ENCODE results near the gene CXCL6.

Gene CXCL6

DNA sequence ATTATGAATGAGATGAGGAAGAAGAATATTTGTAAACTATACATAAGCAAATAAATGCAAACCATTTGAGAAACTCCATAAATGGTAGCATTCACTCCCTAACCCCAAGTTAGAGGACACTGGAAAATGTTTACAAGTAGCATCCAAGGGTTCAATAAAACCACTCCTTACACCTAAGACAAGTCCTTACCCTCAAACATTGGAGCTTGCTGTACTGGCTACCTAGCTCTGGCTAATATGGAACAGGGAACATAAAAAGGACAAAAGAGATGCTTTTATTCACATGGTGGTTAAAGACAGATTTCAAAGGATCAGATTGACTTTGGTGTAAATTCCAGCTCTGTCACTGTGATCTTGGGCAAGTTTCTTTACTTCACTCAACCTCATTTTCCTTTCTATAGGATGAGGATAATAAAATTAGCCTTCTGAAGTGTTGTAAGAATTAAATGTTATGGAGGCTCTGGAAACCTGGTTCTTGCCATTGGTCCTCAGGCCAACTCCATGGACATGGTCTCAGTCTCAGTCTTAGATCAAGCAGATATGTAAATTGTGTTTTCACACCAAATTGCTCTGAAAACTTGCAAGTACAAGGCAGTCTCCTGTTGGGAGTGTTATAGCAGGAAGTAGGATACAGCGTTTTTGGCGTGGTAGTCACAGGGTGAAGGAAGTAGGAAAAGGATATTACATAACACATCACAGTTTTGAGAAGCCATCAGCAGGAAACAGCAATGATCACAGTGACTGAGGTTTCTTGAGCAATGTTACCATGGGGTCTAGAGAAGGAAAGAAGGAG lies 36.0 kb downstream of the CXCL6 start:
- Mint-ChIP-seq H3K4me1 (no peaks in the 10 kb centered on the region), H3K27ac (ENCODE audit: low read depth) (no peak overlapping the region), H3K9me3 (peaks cover 14% of the 10 kb centered on the region), H3K36me3 (ENCODE audit: insufficient read depth) (no peaks in the 10 kb centered on the region), H3K4me3 (no peak overlapping the region), H3K27me3 (peaks cover 9% of the 10 kb centered on the region)
- DNase-seq (ENCODE audit: low spot score in 2 of 2): no peak
- ATAC-seq (replicated peaks; ENCODE audit: extremely low read depth, poor library complexity, severe bottlenecking): no peak

DNA sequence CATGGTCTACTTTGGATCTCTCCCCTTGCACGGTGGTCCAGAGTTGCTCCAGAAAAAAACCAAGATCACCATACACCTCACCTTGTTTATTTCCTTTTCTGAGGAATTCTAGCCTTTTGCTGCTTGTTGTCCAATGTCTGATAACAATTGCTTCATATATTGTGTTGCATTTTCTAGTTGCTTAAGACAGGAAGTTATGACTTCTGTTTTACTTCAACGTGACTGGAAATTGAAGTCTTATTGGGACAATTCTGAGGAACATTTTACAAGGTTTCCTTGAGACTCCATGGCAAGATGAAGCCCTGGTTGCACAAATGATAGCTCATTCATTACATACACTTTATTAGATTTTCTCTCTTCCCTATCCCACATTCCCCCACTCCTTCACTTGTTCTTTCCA lies 37.9 kb downstream of the CXCL6 start:
- H3K9me3 Mint-ChIP-seq: peaks cover 14% of the 10 kb centered on the region
- no peaks in the 10 kb centered on the region for H3K27me3 Mint-ChIP-seq
- H3K4me1 Mint-ChIP-seq: no peaks in the 10 kb centered on the region
- no peak overlapping the region for H3K27ac Mint-ChIP-seq (ENCODE audit: low read depth)
- ATAC-seq (replicated peaks; ENCODE audit: extremely low read depth, poor library complexity, severe bottlenecking): no peak
- no peaks in the 10 kb centered on the region for H3K36me3 Mint-ChIP-seq (ENCODE audit: insufficient read depth)
- no peak for DNase-seq (ENCODE audit: low spot score in 2 of 2)
- H3K4me3 Mint-ChIP-seq: no peak overlapping the region

DNA sequence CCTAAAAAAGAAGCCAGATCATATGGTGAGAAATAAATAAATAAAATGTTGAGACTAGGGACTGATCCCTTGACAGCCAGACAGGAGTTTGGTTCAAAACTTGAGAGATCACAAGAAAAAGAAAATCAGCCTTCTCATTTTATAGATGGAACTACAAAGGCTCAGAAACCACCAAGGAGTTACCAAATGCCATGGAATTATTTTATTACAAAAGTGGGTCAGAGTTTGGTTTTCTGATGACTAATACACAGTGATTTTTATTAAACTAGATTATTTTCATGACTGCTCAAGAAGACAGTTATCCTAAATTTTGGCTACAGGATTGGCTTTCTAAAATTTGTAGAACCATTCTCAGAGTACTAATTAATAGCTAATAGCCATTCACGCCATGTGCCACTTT lies 38.9 kb downstream of the CXCL6 start:
- ATAC-seq (replicated peaks; ENCODE audit: extremely low read depth, poor library complexity, severe bottlenecking): no peak
- peaks cover 18% of the 10 kb centered on the region for H3K9me3 Mint-ChIP-seq
- no peaks in the 10 kb centered on the region for H3K27me3 Mint-ChIP-seq
- no peaks in the 10 kb centered on the region for H3K36me3 Mint-ChIP-seq (ENCODE audit: insufficient read depth)
- no peak overlapping the region for H3K27ac Mint-ChIP-seq (ENCODE audit: low read depth)
- H3K4me1 Mint-ChIP-seq: no peaks in the 10 kb centered on the region
- DNase-seq (ENCODE audit: low spot score in 2 of 2): no peak
- no peak overlapping the region for H3K4me3 Mint-ChIP-seq

DNA sequence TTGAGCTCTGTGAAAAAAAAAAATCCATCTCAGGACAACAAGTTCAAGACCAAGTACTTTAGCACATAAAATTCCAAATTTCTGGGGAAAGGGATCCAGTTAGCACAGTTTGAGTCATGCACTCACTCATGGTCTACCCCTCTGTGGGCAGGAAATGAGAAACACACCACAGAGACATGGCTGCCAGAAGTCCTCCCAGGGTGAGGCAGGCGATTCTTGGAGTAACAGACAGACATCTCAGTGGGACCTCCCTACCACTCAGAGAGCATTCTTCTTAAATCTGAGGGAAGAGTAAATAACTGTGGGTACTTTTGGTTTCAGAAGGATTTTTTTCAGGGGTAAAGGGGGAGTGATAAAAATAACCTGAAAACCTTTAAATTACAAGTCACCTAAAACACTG lies 46.8 kb downstream of the CXCL6 start:
- no peak for DNase-seq (ENCODE audit: low spot score in 2 of 2)
- H3K9me3 Mint-ChIP-seq: peaks cover 22% of the 10 kb centered on the region
- H3K27me3 Mint-ChIP-seq: no peaks in the 10 kb centered on the region
- H3K4me1 Mint-ChIP-seq: no peaks in the 10 kb centered on the region
- no peak overlapping the region for H3K4me3 Mint-ChIP-seq
- H3K36me3 Mint-ChIP-seq (ENCODE audit: insufficient read depth): no peaks in the 10 kb centered on the region
- no peak overlapping the region for H3K27ac Mint-ChIP-seq (ENCODE audit: low read depth)
- no peak for ATAC-seq (replicated peaks; ENCODE audit: extremely low read depth, poor library complexity, severe bottlenecking)

DNA sequence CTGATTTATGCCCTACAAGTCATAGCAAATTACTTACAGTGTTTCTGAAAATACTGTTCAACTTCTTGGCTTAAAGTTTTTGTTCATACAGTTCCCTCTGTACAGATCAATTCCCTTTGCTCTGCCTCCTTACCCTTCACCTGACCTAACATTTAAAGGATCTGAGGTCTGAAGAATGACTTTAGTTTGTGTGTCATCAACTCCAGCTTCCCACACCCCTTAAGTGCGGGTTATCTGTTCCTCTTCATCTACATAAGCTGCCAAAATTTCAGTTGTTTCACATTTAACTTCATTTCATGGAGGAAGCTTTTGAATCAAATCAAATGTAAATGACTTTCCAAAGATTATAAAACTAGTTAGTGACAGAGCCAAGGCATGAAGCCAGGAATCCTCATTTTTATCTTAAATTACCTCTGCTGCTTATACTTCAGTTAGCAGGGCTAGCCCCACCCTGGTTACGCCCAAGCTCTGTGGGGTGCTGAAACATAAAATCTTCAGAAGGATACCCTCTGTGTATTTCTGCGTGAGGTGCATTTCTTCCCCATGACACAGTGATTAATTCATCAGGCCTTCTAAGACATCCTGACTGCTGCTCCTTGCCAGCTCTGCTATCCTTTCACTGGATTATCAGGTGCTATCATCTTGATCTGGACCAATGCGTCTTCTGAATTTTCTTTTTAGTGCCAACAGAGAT lies 49.2 kb downstream of the CXCL6 start:
- Mint-ChIP-seq H3K36me3 (ENCODE audit: insufficient read depth) (no peaks in the 10 kb centered on the region), H3K4me1 (no peaks in the 10 kb centered on the region)
- DNase-seq (ENCODE audit: low spot score in 2 of 2): no peak

More for the DNA sequence above, 49.2 kb downstream of the CXCL6 start:
- no peak overlapping the region for H3K27ac Mint-ChIP-seq (ENCODE audit: low read depth)
- no peaks in the 10 kb centered on the region for H3K27me3 Mint-ChIP-seq
- H3K4me3 Mint-ChIP-seq: no peak overlapping the region
- no peak for ATAC-seq (replicated peaks; ENCODE audit: extremely low read depth, poor library complexity, severe bottlenecking)
- peaks cover 15% of the 10 kb centered on the region for H3K9me3 Mint-ChIP-seq
